Esophagus squamous epithelium (tissue), 4 donors: ENCODE measurements around the gene SERPINF2.

Experiments used
- CTCF ChIP-seq, 6 experiments: fragments of 450-650 bp in 4 of 6; fragments of 200-600 bp in 2 of 6; sonication (generic) in 2 of 6; IDR thresholded peaks; one replicate each; pipeline ENCODE4 v1.5.1; 2016 to 2019; ENCODE audit warnings: antibody characterized with exemption in 6 of 6, mild to moderate bottlenecking in 4 of 6, moderate library complexity in 4 of 6
- POLR2A ChIP-seq, 4 donors: fragments of 450-650 bp; IDR thresholded peaks; one replicate each; pipeline ENCODE4 v1.6.1; 2017; ENCODE audit warnings: antibody characterized with exemption in 4 of 4, mild to moderate bottlenecking in 4 of 4, moderate library complexity in 3 of 4

- TF ChIP-seq CTCF (IDR thresholded peaks at IDR 0.05) (no peak), POLR2A (IDR thresholded peaks at IDR 0.05) (no peak)
Observed at GRCh38 chr17:1742371-1743087, at the start of gene SERPINF2.
